ENCODE measurements around the gene ARID1B. TPM values are rescaled to one million over a fixed set of nuclear protein-coding genes. Genes with fewer than 3 reads are reported as not detected.

The ARID1B gene
- total and polyA plus RNA-seq, 9 of the 15 experiments (the other 6 are each of a cell fraction or from before 2014, with no cell fraction given), result 12.5 to 50.5 (median 25.8) TPM

- FAIRE-seq, result no peak
- Histone ChIP-seq H3K27ac (ENCODE audit: extremely low read depth, low read depth, low read length) (no peak overlapping the region), H3K9ac (ENCODE audit: insufficient read depth in 1 of 2, low read depth in 2 of 2, low read length in 2 of 2) (no peak overlapping the region), H2AFZ (ENCODE audit: low read depth, low read length) (no peak overlapping the region), H3K4me1 (replicated peaks in 1 of 2; ENCODE audit: control insufficient read depth in 2 of 2, insufficient read depth in 2 of 2, low read length in 2 of 2) (0 out of 5 replicates have a peak, but pooled peaks cover 0 to 3% of the 10 kb centered on the region in 2 experiments), H3K9me3 (replicated peaks; ENCODE audit: control insufficient read depth, insufficient read depth, low read depth, low read length) (no peaks in the 10 kb centered on the region), H3K4me2 (ENCODE audit: insufficient read depth, low read length) (no peak overlapping the region), H3K79me2 (ENCODE audit: control insufficient read depth, insufficient read depth, low read length) (no peaks in the 10 kb centered on the region), H3K36me3 (ENCODE audit: control insufficient read depth, insufficient read depth, low read length) (peaks cover 23% of the 10 kb centered on the region; the same call in 2 of the 3 replicates), H3K4me3 (no peak overlapping the region), H4K20me1 (replicated peaks; ENCODE audit: control insufficient read depth, insufficient read depth, low read length) (no peaks in the 10 kb centered on the region), H3K27me3 (ENCODE audit: control insufficient read depth in 2 of 2, insufficient read depth in 2 of 2, low read length in 2 of 2) (no peaks in the 10 kb centered on the region; a peak in 1 of 5 replicates), H3K9me1 (ENCODE audit: control insufficient read depth, insufficient read depth, low read length) (no peaks in the 10 kb centered on the region)
- WGBS (ENCODE audit: insufficient coverage, low coverage, missing lambda C conversion rate), result 81% methylated on average over 5 of the region's 5 CpGs
- ChIA-PET CTCF (ENCODE audit: low intra/inter-chr PET ratio) (no interaction called here), POLR2A (interaction anchor here (1.0 kb wide), 1 partner anchor 19 kb away, joined by 5 read pairs; no protein-coding TSS in a partner anchor)
- no peak for ATAC-seq
- intact Hi-C loops (cut with micrococcal nuclease) (no loop called here), in situ Hi-C loops (cut with MboI) (no loop called here)
- no peak for DNase-seq (ENCODE audit: extremely low read depth in 1 of 4, low spot score in 3 of 4)
- TF ChIP-seq DIDO1 (tag; IDR thresholded peaks at IDR 0.05; ENCODE audit: low read depth) (no peak), SIN3B (IDR thresholded peaks at IDR 0.05; ENCODE audit: low read depth) (no peak), NCOR1 (IDR thresholded peaks at IDR 0.05) (no peak), SMAD3 (CRISPR knock-in tag; conservative IDR thresholded peaks at IDR 0.05) (no peak), FOXO4 (CRISPR knock-in tag; IDR thresholded peaks at IDR 0.05) (no peak), PYGO2 (tag; IDR thresholded peaks at IDR 0.05) (no peak), TAF9B (IDR thresholded peaks at IDR 0.05; ENCODE audit: partially characterized antibody) (no peak), NFYB (IDR thresholded peaks at IDR 0.05; ENCODE audit: extremely low read depth, insufficient read length) (no peak)
- no TSS peak for BruUV-seq (replicated peaks)
Observed at GRCh38 chr6:157169656-157170055, 392.5 kb downstream of the ARID1B start.
